H9 (cell line): ENCODE results near the gene OSBP. TPM values are rescaled to one million over a fixed set of nuclear protein-coding genes. Genes with fewer than 3 reads are reported as not detected.

Source experiments
- DNase-seq: peaks from one replicate; pipeline ENCODE4 v3.0.0-alpha.2; 2017
- H2AFZ ChIP-seq: one replicate; pipeline ENCODE4 v1.6.1; 2013; ENCODE audit warnings: mild to moderate bottlenecking, low read length, control low read depth, moderate library complexity
- H2AK5ac ChIP-seq: 2 replicates; pipeline ENCODE4 v1.6.1; 2013; ENCODE audit warnings: low read length, control low read depth, mixed read lengths; ENCODE audit not compliant: insufficient read length
- H2BK120ac ChIP-seq: one replicate; pipeline ENCODE4 v1.6.1; 2013; ENCODE audit warnings: low read depth, mild to moderate bottlenecking, low read length, control low read depth, inconsistent platforms; ENCODE audit not compliant: poor library complexity, severe bottlenecking
- H2BK12ac ChIP-seq: 2 replicates; pipeline ENCODE4 v1.6.1; 2013; ENCODE audit warnings: low read length, control low read depth, mixed read lengths, low read depth; ENCODE audit not compliant: insufficient read length
- H2BK15ac ChIP-seq: 2 replicates; pipeline ENCODE4 v1.6.1; 2013; ENCODE audit warnings: low read depth, low read length, control low read depth
- H2BK20ac ChIP-seq: one replicate; pipeline ENCODE4 v1.6.1; 2013; ENCODE audit warnings: low read depth, mild to moderate bottlenecking, low read length, control low read depth, inconsistent platforms; ENCODE audit not compliant: poor library complexity, severe bottlenecking
- H2BK5ac ChIP-seq: 2 replicates; pipeline ENCODE4 v1.6.1; 2013; ENCODE audit warnings: low read length, control low read depth, mixed read lengths; ENCODE audit not compliant: insufficient read length
- H3K14ac ChIP-seq: 2 replicates; pipeline ENCODE4 v1.6.1; 2013; ENCODE audit warnings: low read length, control low read depth; ENCODE audit not compliant: insufficient read depth
- H3K18ac ChIP-seq: 2 replicates; pipeline ENCODE4 v1.6.1; 2013; ENCODE audit warnings: low read depth, mild to moderate bottlenecking, mixed read lengths, low read length, control low read depth; ENCODE audit not compliant: insufficient read length
- H3K23ac ChIP-seq: 2 replicates; pipeline ENCODE4 v1.6.1; 2013; ENCODE audit warnings: low read length, control low read depth, mixed read lengths, low read depth; ENCODE audit not compliant: insufficient read length
- H3K23me2 ChIP-seq: 2 replicates; pipeline ENCODE4 v1.6.1; 2013; ENCODE audit warnings: low read depth, mild to moderate bottlenecking, mixed read lengths, low read length, control low read depth; ENCODE audit not compliant: insufficient read length, poor library complexity, severe bottlenecking
- H3K27ac ChIP-seq: 2 replicates; pipeline ENCODE4 v1.5.1; 2013; ENCODE audit warnings: low read length, control low read depth, mixed read lengths, low read depth; ENCODE audit not compliant: insufficient read length
- H3K27me3 ChIP-seq: 2 replicates; pipeline ENCODE4 v1.6.1; 2013; ENCODE audit warnings: low read length, control low read depth, inconsistent platforms; ENCODE audit not compliant: insufficient read depth
- H3K4ac ChIP-seq: 2 replicates; pipeline ENCODE4 v1.6.1; 2013; ENCODE audit warnings: low read depth, mild to moderate bottlenecking, control low read depth, inconsistent platforms, low read length, moderate library complexity
- H3K4me1 ChIP-seq: 2 replicates; pipeline ENCODE4 v1.6.1; 2013; ENCODE audit warnings: low read length, control low read depth, inconsistent platforms; ENCODE audit not compliant: insufficient read depth
- H3K4me2 ChIP-seq: 2 replicates; pipeline ENCODE4 v1.6.1; 2013; ENCODE audit warnings: low read length, control low read depth, mixed read lengths; ENCODE audit not compliant: insufficient read length, insufficient read depth
- H3K56ac ChIP-seq: 2 replicates; pipeline ENCODE4 v1.6.1; 2013; ENCODE audit warnings: low read depth, mild to moderate bottlenecking, mixed read lengths, low read length, control low read depth; ENCODE audit not compliant: insufficient read length
- H3K79me1 ChIP-seq: 2 replicates; pipeline ENCODE4 v1.6.1; 2013; ENCODE audit warnings: low read depth, mild to moderate bottlenecking, moderate library complexity, low read length, control low read depth, inconsistent platforms; ENCODE audit not compliant: insufficient read depth, poor library complexity, severe bottlenecking
- H3K79me2 ChIP-seq: 2 replicates; pipeline ENCODE4 v1.6.1; 2013; ENCODE audit warnings: low read length, control low read depth, inconsistent platforms; ENCODE audit not compliant: insufficient read depth
- H3K9ac ChIP-seq: 2 replicates; pipeline ENCODE4 v1.6.1; 2013; ENCODE audit warnings: low read length, control low read depth, mixed read lengths; ENCODE audit not compliant: insufficient read length; ENCODE audit errors: extremely low read depth
- H3K9me3 ChIP-seq: one replicate; pipeline ENCODE4 v1.6.1; 2013; ENCODE audit warnings: low read depth, low read length, inconsistent platforms; ENCODE audit not compliant: control insufficient read depth
- H3T11ph ChIP-seq: one replicate; pipeline ENCODE4 v1.6.1; 2013; ENCODE audit warnings: mild to moderate bottlenecking, low read length, control low read depth, inconsistent platforms
- H4K20me1 ChIP-seq: one replicate; pipeline ENCODE4 v1.6.1; 2013; ENCODE audit not compliant: control insufficient read depth, insufficient read length, insufficient read depth
- H4K5ac ChIP-seq: 2 replicates; pipeline ENCODE4 v1.6.1; 2013; ENCODE audit warnings: low read depth, mild to moderate bottlenecking, mixed read lengths, low read length, control low read depth; ENCODE audit not compliant: insufficient read length
- H4K8ac ChIP-seq: replicated peaks from 2 replicates; pipeline ENCODE4 v1.6.1; 2013; ENCODE audit warnings: low read length, control low read depth, mixed read lengths, low read depth; ENCODE audit not compliant: insufficient read length
- H4K91ac ChIP-seq: 2 replicates; pipeline ENCODE4 v1.6.1; 2013; ENCODE audit warnings: low read depth, mild to moderate bottlenecking, moderate library complexity, mixed read lengths, low read length, control low read depth; ENCODE audit not compliant: insufficient read length
- H3K27ac Mint-ChIP-seq, 3 experiments: 2 replicates in 2 of 3; 3 replicates in 1 of 3; pipeline ENCODE4 v1.8.0; 2020 to 2021; ENCODE audit warnings: mixed read lengths in 3 of 3, mild to moderate bottlenecking in 1 of 3, moderate library complexity in 1 of 3
- H3K27me3 Mint-ChIP-seq: 2 replicates; pipeline ENCODE4 v1.8.0; 2021; ENCODE audit warnings: low read depth, mild to moderate bottlenecking, moderate library complexity, mixed read lengths
- H3K36me3 Mint-ChIP-seq, 3 experiments: 2 replicates in 2 of 3; 3 replicates in 1 of 3; pipeline ENCODE4 v1.8.0; 2020 to 2021; ENCODE audit warnings: low read depth in 3 of 3, mixed read lengths in 3 of 3; ENCODE audit not compliant: insufficient read depth in 1 of 3
- H3K4me1 Mint-ChIP-seq, 2 experiments: 2 replicates each; pipeline ENCODE4 v1.8.0; 2020; ENCODE audit warnings: mixed read lengths in 2 of 2
- H3K4me3 Mint-ChIP-seq, 2 experiments: 2 replicates in 1 of 2; 3 replicates in 1 of 2; pipeline ENCODE4 v1.8.0; 2020 to 2021; ENCODE audit warnings: mild to moderate bottlenecking in 2 of 2, mixed read lengths in 2 of 2, moderate library complexity in 1 of 2
- H3K9me3 Mint-ChIP-seq, 2 experiments: 2 replicates in 1 of 2; 3 replicates in 1 of 2; pipeline ENCODE4 v1.8.0; 2020; ENCODE audit warnings: mild to moderate bottlenecking in 2 of 2, mixed read lengths in 2 of 2, moderate library complexity in 1 of 2
- CTCF ChIP-seq: fragments of 200-600 bp; sonication (generic); conservative IDR thresholded peaks from 3 replicates; pipeline ENCODE4 v1.8.0; 2021; ENCODE audit warnings: antibody characterized with exemption, mild to moderate bottlenecking
- total RNA-seq: library from RNA; stranded (reverse); gene quantifications from 2 replicates; pipeline ENCODE4 v1.2.1, GENCODE V29; 2021

OSBP gene
- total RNA-seq, 1 experiment from 2014 or later, result 48.5 TPM

DNA sequence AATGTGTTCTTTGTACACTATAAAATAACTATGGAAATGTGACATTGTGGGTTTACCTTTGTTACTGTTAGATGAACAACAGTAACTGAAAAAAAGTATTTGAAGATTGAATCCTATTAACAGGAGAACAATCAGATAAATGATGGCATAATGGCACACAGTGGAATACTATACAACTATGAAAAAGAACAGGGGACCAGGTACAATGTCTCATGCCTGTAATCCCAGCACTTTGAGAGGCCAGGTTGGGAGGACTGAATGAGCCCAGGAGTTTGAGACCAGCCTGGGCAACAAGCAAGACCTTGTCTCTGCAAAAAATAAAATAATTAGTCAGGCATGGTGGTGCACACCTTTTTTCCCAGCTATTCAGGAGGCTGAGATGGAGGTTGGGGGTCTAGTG lies 14.4 kb upstream of the OSBP start:
- no peak for TF ChIP-seq CTCF
- DNase-seq, result no peak
- Histone ChIP-seq H4K91ac (no peak overlapping the region), H4K5ac (no peak overlapping the region), H3T11ph (no peak overlapping the region), H2BK12ac (no peak overlapping the region), H2BK120ac (no peak overlapping the region), H2BK20ac (no peak overlapping the region), H3K9me3 (no peaks in the 10 kb centered on the region), H3K14ac (no peak overlapping the region), H3K23ac (no peak overlapping the region), H2AK5ac (no peak overlapping the region), H3K9ac (no peak overlapping the region), H3K27me3 (no peaks in the 10 kb centered on the region), H3K4me2 (no peak overlapping the region), H3K18ac (no peak overlapping the region), H4K20me1 (no peaks in the 10 kb centered on the region), H3K23me2 (no peaks in the 10 kb centered on the region), H2AFZ (no peak overlapping the region), H3K4ac (no peak overlapping the region), H3K79me1 (no peaks in the 10 kb centered on the region), H3K79me2 (no peaks in the 10 kb centered on the region), H3K56ac (no peak overlapping the region), H3K27ac (no peak overlapping the region), H3K4me1 (no peaks in the 10 kb centered on the region; the same call in 1 of the 2 replicates), H2BK15ac (no peak overlapping the region), H2BK5ac (no peak overlapping the region), H4K8ac (no peak overlapping the region)
- Mint-ChIP-seq H3K27ac (no peak overlapping the region), H3K9me3 (no peaks in the 10 kb centered on the region; a peak in 1 of 5 replicates), H3K4me3 (no peak overlapping the region), H3K27me3 (no peaks in the 10 kb centered on the region), H3K36me3 (no peaks in the 10 kb centered on the region), H3K4me1 (peaks cover 24% of the 10 kb centered on the region in 2 experiments)
